Astrocyte (in vitro differentiated cells and primary cell): ENCODE measurements around the gene NLE1. TPM values are rescaled to one million over a fixed set of nuclear protein-coding genes. Genes with fewer than 3 reads are reported as not detected.

ENCODE experiments used
- DNase-seq: peaks from one replicate; pipeline ENCODE4 v3.0.0-alpha.2; 2010; ENCODE audit warnings: low read depth
- FAIRE-seq: peaks from 2 replicates; lab custom pipeline; 2011; peaks lifted over from hg19 to GRCh38; lab: Jason Lieb, UNC
- H2AFZ ChIP-seq: 2 replicates; pipeline ENCODE4 v1.6.0; 2012; ENCODE audit warnings: low read depth, low read length, inconsistent platforms
- H3K27ac ChIP-seq: 2 replicates; pipeline ENCODE4 v1.5.1; 2011; ENCODE audit warnings: low read depth, low read length, inconsistent platforms
- H3K27me3 ChIP-seq: 2 replicates; pipeline ENCODE4 v1.6.0; 2011; ENCODE audit warnings: low read length, inconsistent platforms; ENCODE audit not compliant: insufficient read depth
- H3K36me3 ChIP-seq: 2 replicates; pipeline ENCODE4 v1.5.1; 2011; ENCODE audit warnings: low read length, inconsistent platforms; ENCODE audit not compliant: insufficient read depth
- H3K4me1 ChIP-seq: 2 replicates; pipeline ENCODE4 v1.5.1; 2011; ENCODE audit warnings: low read length, inconsistent platforms; ENCODE audit not compliant: insufficient read depth
- H3K4me2 ChIP-seq: 2 replicates; pipeline ENCODE4 v1.6.0; 2012; ENCODE audit warnings: low read length, inconsistent platforms
- H3K4me3 ChIP-seq: 2 replicates; pipeline ENCODE4 v1.5.1; 2011; ENCODE audit warnings: low read depth, mild to moderate bottlenecking, low read length, inconsistent platforms; ENCODE audit not compliant: insufficient read depth
- H3K79me2 ChIP-seq: 2 replicates; pipeline ENCODE4 v1.6.0; 2012; ENCODE audit warnings: mild to moderate bottlenecking, low read length, inconsistent platforms; ENCODE audit not compliant: insufficient read depth
- H3K9ac ChIP-seq: 2 replicates; pipeline ENCODE4 v1.6.0; 2012; ENCODE audit warnings: mild to moderate bottlenecking, low read length, inconsistent platforms
- H3K9me3 ChIP-seq: 2 replicates; pipeline ENCODE4 v1.5.1; 2012; ENCODE audit warnings: low read depth, mild to moderate bottlenecking, low read length, inconsistent platforms; ENCODE audit not compliant: insufficient read depth
- H4K20me1 ChIP-seq: 2 replicates; pipeline ENCODE4 v1.6.0; 2012; ENCODE audit warnings: low read length, inconsistent platforms; ENCODE audit not compliant: insufficient read depth
- H3K27ac Mint-ChIP-seq: one replicate; pipeline ENCODE4 v1.8.0; 2021; ENCODE audit warnings: mild to moderate bottlenecking, mixed read lengths; ENCODE audit not compliant: unreplicated experiment
- H3K27me3 Mint-ChIP-seq: one replicate; pipeline ENCODE4 v1.8.0; 2021; ENCODE audit warnings: low read depth, mixed read lengths; ENCODE audit not compliant: unreplicated experiment
- H3K36me3 Mint-ChIP-seq: one replicate; pipeline ENCODE4 v1.8.0; 2021; ENCODE audit warnings: low read depth, mixed read lengths; ENCODE audit not compliant: unreplicated experiment
- H3K4me1 Mint-ChIP-seq: one replicate; pipeline ENCODE4 v1.8.0; 2021; ENCODE audit warnings: low read depth, mixed read lengths; ENCODE audit not compliant: unreplicated experiment
- H3K4me3 Mint-ChIP-seq: one replicate; pipeline ENCODE4 v1.8.0; 2021; ENCODE audit warnings: mild to moderate bottlenecking, moderate library complexity, mixed read lengths; ENCODE audit not compliant: unreplicated experiment
- H3K9me3 Mint-ChIP-seq: one replicate; pipeline ENCODE4 v1.8.0; 2021; ENCODE audit warnings: mild to moderate bottlenecking, mixed read lengths; ENCODE audit not compliant: unreplicated experiment
- EZH2 ChIP-seq: IDR thresholded peaks from 2 replicates; pipeline ENCODE4 v1.6.1; 2012; ENCODE audit warnings: mild to moderate bottlenecking, low read length, inconsistent platforms; ENCODE audit not compliant: insufficient read depth
- total RNA-seq: library from RNA; stranded (reverse); gene quantifications from 2 replicates; pipeline ENCODE4 v1.2.1, GENCODE V29; 2021
- TF ChIP-seq, protein P1 (sequence below): IDR thresholded peaks from 2 replicates; pipeline ENCODE4 v1.5.1; 2011; ENCODE audit warnings: low read depth, mild to moderate bottlenecking, inconsistent platforms, low read length, moderate library complexity; ENCODE audit not compliant: insufficient read depth

The NLE1 gene
- total RNA-seq, 1 donor from 2014 or later = 19.8 TPM

DNA sequence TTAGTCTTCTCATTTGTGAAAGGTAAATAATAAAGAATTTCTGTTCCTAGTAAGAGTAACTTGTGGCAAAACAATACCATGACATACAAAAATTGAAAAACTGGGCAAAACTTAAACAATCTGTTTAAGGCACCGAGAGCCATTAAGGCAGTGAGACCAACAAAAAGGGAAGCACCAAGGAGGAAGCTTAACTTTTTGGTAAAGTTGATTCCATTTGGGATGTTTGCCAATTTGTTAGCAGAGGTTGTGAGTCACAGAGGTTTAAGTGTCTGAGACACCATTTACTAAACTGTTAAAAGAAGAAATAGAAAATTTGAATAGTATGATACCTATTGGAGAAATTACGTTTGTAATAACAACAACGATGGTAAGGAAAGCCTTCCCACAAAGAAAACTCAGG, 47.2 kb upstream of the NLE1 start:
- H3K36me3 ChIP-seq = no peaks in the 10 kb centered on the region
- H3K36me3 Mint-ChIP-seq = no peaks in the 10 kb centered on the region
- H3K9me3 ChIP-seq = no peaks in the 10 kb centered on the region
- no peak overlapping the region for H3K9ac ChIP-seq
- H2AFZ ChIP-seq = no peak overlapping the region
- no peak overlapping the region for H3K27ac ChIP-seq
- no peak overlapping the region for H3K27ac Mint-ChIP-seq
- H3K4me3 Mint-ChIP-seq = no peak overlapping the region
- peaks cover 2% of the 10 kb centered on the region for H3K27me3 ChIP-seq
- no peaks in the 10 kb centered on the region for H3K4me1 ChIP-seq
- no peak overlapping the region for H3K4me2 ChIP-seq
- H3K9me3 Mint-ChIP-seq = no peaks in the 10 kb centered on the region
- peaks cover 19% of the 10 kb centered on the region for H3K27me3 Mint-ChIP-seq
- no peaks in the 10 kb centered on the region for H4K20me1 ChIP-seq
- H3K4me1 Mint-ChIP-seq = peaks cover 2% of the 10 kb centered on the region
- DNase-seq (peak; percentile 8), FAIRE-seq (no peak)
- TF ChIP-seq, protein P1, sequence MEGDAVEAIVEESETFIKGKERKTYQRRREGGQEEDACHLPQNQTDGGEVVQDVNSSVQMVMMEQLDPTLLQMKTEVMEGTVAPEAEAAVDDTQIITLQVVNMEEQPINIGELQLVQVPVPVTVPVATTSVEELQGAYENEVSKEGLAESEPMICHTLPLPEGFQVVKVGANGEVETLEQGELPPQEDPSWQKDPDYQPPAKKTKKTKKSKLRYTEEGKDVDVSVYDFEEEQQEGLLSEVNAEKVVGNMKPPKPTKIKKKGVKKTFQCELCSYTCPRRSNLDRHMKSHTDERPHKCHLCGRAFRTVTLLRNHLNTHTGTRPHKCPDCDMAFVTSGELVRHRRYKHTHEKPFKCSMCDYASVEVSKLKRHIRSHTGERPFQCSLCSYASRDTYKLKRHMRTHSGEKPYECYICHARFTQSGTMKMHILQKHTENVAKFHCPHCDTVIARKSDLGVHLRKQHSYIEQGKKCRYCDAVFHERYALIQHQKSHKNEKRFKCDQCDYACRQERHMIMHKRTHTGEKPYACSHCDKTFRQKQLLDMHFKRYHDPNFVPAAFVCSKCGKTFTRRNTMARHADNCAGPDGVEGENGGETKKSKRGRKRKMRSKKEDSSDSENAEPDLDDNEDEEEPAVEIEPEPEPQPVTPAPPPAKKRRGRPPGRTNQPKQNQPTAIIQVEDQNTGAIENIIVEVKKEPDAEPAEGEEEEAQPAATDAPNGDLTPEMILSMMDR = no peak
- no peak for TF ChIP-seq EZH2
- H3K4me3 ChIP-seq = no peak overlapping the region
- H3K79me2 ChIP-seq = no peaks in the 10 kb centered on the region

DNA sequence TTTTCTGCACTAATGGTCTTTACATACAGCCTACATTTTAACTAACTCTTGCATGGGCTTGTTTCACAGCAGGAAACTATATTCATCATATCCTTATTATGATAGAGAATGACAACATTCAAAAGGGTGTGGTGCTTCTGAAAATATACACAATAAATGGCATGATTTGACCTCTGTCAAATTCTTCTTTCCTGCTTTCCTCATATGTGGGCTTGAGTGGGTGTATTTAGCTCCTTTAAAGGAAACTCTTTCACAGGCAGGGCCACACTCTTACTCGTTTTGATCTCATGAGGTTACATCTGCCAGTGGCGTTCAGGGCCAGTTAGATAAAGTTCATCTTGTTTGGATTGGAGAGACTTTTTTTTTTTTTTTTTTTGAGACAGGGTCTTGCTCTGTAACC, 46.0 kb upstream of the NLE1 start:
- Mint-ChIP-seq H3K36me3 (no peaks in the 10 kb centered on the region), H3K27ac (no peak overlapping the region)

DNA sequence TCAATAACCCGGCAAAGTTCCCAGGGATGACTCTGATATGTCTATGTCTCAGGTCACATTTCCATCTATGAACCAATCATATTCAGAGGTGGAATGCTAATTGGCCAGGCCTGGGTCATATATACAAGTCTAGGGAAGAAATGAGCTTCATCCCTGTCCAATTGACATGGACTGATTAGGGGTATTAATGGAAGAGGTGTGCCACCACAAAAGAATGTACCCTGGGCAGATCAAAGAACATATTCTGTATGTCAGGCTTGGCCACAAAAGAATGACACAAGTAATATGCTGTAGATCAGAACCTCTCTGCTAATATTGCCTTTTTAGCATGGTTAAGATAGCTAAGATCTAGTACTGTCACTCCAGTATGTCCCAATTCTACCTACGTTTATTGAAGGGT, 45.4 kb upstream of the NLE1 start:
- Histone ChIP-seq H3K4me2 (no peak overlapping the region), H2AFZ (no peak overlapping the region), H3K27me3 (peaks cover 2% of the 10 kb centered on the region), H4K20me1 (no peaks in the 10 kb centered on the region), H3K9ac (no peak overlapping the region), H3K9me3 (no peaks in the 10 kb centered on the region), H3K36me3 (no peaks in the 10 kb centered on the region), H3K4me1 (no peaks in the 10 kb centered on the region), H3K4me3 (no peak overlapping the region), H3K79me2 (no peaks in the 10 kb centered on the region), H3K27ac (no peak overlapping the region)
- peaks cover 2% of the 10 kb centered on the region for H3K4me1 Mint-ChIP-seq
- H3K4me3 Mint-ChIP-seq = no peak overlapping the region
- no peaks in the 10 kb centered on the region for H3K36me3 Mint-ChIP-seq
- FAIRE-seq (no peak), DNase-seq (no peak)
- H3K27me3 Mint-ChIP-seq = peaks cover 32% of the 10 kb centered on the region
- no peak overlapping the region for H3K27ac Mint-ChIP-seq
- TF ChIP-seq, protein P1 = no peak
- TF ChIP-seq EZH2 = no peak
- H3K9me3 Mint-ChIP-seq = no peaks in the 10 kb centered on the region

More for the DNA sequence above, 46.0 kb upstream of the NLE1 start:
- no peaks in the 10 kb centered on the region for H3K9me3 ChIP-seq
- H3K4me3 Mint-ChIP-seq = no peak overlapping the region
- no peaks in the 10 kb centered on the region for H3K36me3 ChIP-seq
- no peak overlapping the region for H3K4me2 ChIP-seq
- H3K9ac ChIP-seq = no peak overlapping the region
- FAIRE-seq = no peak
- DNase-seq = no peak
- peaks cover 2% of the 10 kb centered on the region for H3K27me3 ChIP-seq
- no peak for TF ChIP-seq EZH2
- TF ChIP-seq, protein P1 = no peak
- H3K4me3 ChIP-seq = no peak overlapping the region
- peaks cover 2% of the 10 kb centered on the region for H3K4me1 Mint-ChIP-seq
- no peak overlapping the region for H2AFZ ChIP-seq
- H3K9me3 Mint-ChIP-seq = no peaks in the 10 kb centered on the region
- H3K27ac ChIP-seq = no peak overlapping the region
- peaks cover 26% of the 10 kb centered on the region for H3K27me3 Mint-ChIP-seq
- H4K20me1 ChIP-seq = no peaks in the 10 kb centered on the region
- H3K4me1 ChIP-seq = no peaks in the 10 kb centered on the region
- no peaks in the 10 kb centered on the region for H3K79me2 ChIP-seq
